COR-L47 (cell line): Measurements from ENCODE around the gene CCDC81.
A peak's percentile ranks its signal among the peaks of the same experiment; 100 is the strongest.

Experiments used
- DNase-seq: peaks from one replicate; lab custom pipeline; 2025; lab: John Stamatoyannopoulos, UW

The CCDC81 gene

GRCh38 chr11:86440843-86441242 lies 66.2 kb downstream of the CCDC81 start:
- no peak for DNase-seq

GRCh38 chr11:86442420-86442819 lies 67.7 kb downstream of the CCDC81 start:
- no peak for DNase-seq

GRCh38 chr11:86442827-86443226 lies 68.1 kb downstream of the CCDC81 start:
- DNase-seq, result no peak

GRCh38 chr11:86443415-86443814 lies 68.7 kb downstream of the CCDC81 start:
- DNase-seq, result no peak

- no peak for DNase-seq
Observed at GRCh38 chr11:86444981-86445380, 70.3 kb downstream of the CCDC81 start.

- no peak for DNase-seq
Observed at GRCh38 chr11:86446163-86446923, 71.7 kb downstream of the CCDC81 start.

GRCh38 chr11:86446924-86447285 lies 72.2 kb downstream of the CCDC81 start:
- DNase-seq, result no peak

- DNase-seq, result no peak
Observed at GRCh38 chr11:86447763-86448480, 73.2 kb downstream of the CCDC81 start.

GRCh38 chr11:86449993-86450629 lies 75.4 kb downstream of the CCDC81 start:
- DNase-seq, result no peak

GRCh38 chr11:86453290-86454030 lies 78.8 kb downstream of the CCDC81 start:
- DNase-seq, result no peak

- peak; percentile 85 for DNase-seq
Observed at GRCh38 chr11:86456075-86456939, 81.6 kb downstream of the CCDC81 start.

- no peak for DNase-seq
Observed at GRCh38 chr11:86458294-86459001, 83.8 kb downstream of the CCDC81 start.

- DNase-seq, result no peak
Observed at GRCh38 chr11:86459002-86459385, 84.3 kb downstream of the CCDC81 start.

GRCh38 chr11:86459682-86460460 lies 85.2 kb downstream of the CCDC81 start:
- DNase-seq, result no peak

- DNase-seq, result no peak
Observed at GRCh38 chr11:86460461-86461385, 86.0 kb downstream of the CCDC81 start.

GRCh38 chr11:86461892-86462291 lies 87.2 kb downstream of the CCDC81 start:
- DNase-seq, result no peak

GRCh38 chr11:86463120-86463519 lies 88.4 kb downstream of the CCDC81 start:
- DNase-seq, result no peak

GRCh38 chr11:86463955-86464354 lies 89.3 kb downstream of the CCDC81 start:
- DNase-seq, result no peak
